ENCODE measurements around the gene MAP1LC3B. TPM values are rescaled to one million over a fixed set of nuclear protein-coding genes. Genes with fewer than 3 reads are reported as not detected.

Gene MAP1LC3B
- total RNA-seq, 1 experiment from 2014 or later: 74.7 TPM

DNA sequence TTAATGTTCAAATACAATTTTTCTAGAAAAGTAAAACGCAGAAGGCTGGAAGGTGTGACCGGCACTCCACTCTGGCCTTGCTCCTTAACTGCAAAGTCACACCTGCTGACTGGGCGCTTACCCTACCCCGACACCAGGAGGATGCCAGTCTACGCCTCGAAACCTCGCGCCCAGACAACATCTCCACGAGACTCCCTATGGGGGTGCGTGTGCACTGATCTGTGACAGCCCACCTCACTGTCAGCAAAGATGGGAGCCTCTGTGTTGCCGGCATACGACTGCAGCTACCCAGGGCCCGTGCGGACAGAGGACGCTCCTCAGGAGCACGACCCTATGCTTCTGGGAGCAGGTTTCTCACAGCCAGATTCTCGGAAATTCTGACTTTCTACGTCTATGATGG, 26.1 kb downstream of the MAP1LC3B start:
- no peak for DNase-seq (ENCODE audit: low spot score)
- Histone ChIP-seq H3K27me3 (replicated peaks; ENCODE audit: insufficient read depth, low read depth, low read length, poor library complexity) (no peaks in the 10 kb centered on the region), H3K4me3 (ENCODE audit: low read depth, low read length, poor library complexity, severe bottlenecking) (no peak overlapping the region), H3K4me1 (ENCODE audit: insufficient read depth, low read length, poor library complexity, severe bottlenecking) (no peaks in the 10 kb centered on the region), H3K36me3 (ENCODE audit: insufficient read depth, low read length, poor library complexity, severe bottlenecking) (peaks cover 27% of the 10 kb centered on the region), H3K9me3 (ENCODE audit: low read depth, low read length, poor library complexity, severe bottlenecking) (no peaks in the 10 kb centered on the region), H3K27ac (ENCODE audit: low read depth, low read length, poor library complexity, severe bottlenecking) (no peak overlapping the region)
- CTCF ChIA-PET: no interaction called here
- no TSS peak for BruUV-seq (replicated peaks)
- intact Hi-C loops (cut with micrococcal nuclease; ENCODE audit: unreplicated experiment): loop anchor here (5.0 to 10.0 kb wide), 2 partner anchors 127 to 219 kb away; no protein-coding TSS in a partner anchor
- POLR2A ChIA-PET (ENCODE audit: low non-redundant PET): no interaction called here
- TF ChIP-seq EZH2 (IDR thresholded peaks at IDR 0.05; ENCODE audit: borderline replicate concordance, low read depth, low read length, poor library complexity, severe bottlenecking) (no peak), CTCF (conservative IDR thresholded peaks at IDR 0.05; ENCODE audit: low read depth, low read length) (no peak)

GRCh38 chr16:87418644-87419043, 26.5 kb downstream of the MAP1LC3B start:
- H3K27me3 ChIP-seq (replicated peaks; ENCODE audit: insufficient read depth, low read depth, low read length, poor library complexity): no peaks in the 10 kb centered on the region
- H3K27ac ChIP-seq (ENCODE audit: low read depth, low read length, poor library complexity, severe bottlenecking): no peak overlapping the region
- DNase-seq (ENCODE audit: low spot score): no peak
- no TSS peak for BruUV-seq (replicated peaks)
- CTCF ChIA-PET: no interaction called here
- intact Hi-C loops (cut with micrococcal nuclease; ENCODE audit: unreplicated experiment): loop anchor here (5.0 to 10.0 kb wide), 2 partner anchors 126 to 219 kb away; no protein-coding TSS in a partner anchor
- TF ChIP-seq CTCF (conservative IDR thresholded peaks at IDR 0.05; ENCODE audit: low read depth, low read length): no peak
- TF ChIP-seq EZH2 (IDR thresholded peaks at IDR 0.05; ENCODE audit: borderline replicate concordance, low read depth, low read length, poor library complexity, severe bottlenecking): no peak
- no peak overlapping the region for H3K4me3 ChIP-seq (ENCODE audit: low read depth, low read length, poor library complexity, severe bottlenecking)
- H3K4me1 ChIP-seq (ENCODE audit: insufficient read depth, low read length, poor library complexity, severe bottlenecking): no peaks in the 10 kb centered on the region
- no peaks in the 10 kb centered on the region for H3K9me3 ChIP-seq (ENCODE audit: low read depth, low read length, poor library complexity, severe bottlenecking)
- POLR2A ChIA-PET (ENCODE audit: low non-redundant PET): no interaction called here
- peaks cover 31% of the 10 kb centered on the region for H3K36me3 ChIP-seq (ENCODE audit: insufficient read depth, low read length, poor library complexity, severe bottlenecking)

DNA sequence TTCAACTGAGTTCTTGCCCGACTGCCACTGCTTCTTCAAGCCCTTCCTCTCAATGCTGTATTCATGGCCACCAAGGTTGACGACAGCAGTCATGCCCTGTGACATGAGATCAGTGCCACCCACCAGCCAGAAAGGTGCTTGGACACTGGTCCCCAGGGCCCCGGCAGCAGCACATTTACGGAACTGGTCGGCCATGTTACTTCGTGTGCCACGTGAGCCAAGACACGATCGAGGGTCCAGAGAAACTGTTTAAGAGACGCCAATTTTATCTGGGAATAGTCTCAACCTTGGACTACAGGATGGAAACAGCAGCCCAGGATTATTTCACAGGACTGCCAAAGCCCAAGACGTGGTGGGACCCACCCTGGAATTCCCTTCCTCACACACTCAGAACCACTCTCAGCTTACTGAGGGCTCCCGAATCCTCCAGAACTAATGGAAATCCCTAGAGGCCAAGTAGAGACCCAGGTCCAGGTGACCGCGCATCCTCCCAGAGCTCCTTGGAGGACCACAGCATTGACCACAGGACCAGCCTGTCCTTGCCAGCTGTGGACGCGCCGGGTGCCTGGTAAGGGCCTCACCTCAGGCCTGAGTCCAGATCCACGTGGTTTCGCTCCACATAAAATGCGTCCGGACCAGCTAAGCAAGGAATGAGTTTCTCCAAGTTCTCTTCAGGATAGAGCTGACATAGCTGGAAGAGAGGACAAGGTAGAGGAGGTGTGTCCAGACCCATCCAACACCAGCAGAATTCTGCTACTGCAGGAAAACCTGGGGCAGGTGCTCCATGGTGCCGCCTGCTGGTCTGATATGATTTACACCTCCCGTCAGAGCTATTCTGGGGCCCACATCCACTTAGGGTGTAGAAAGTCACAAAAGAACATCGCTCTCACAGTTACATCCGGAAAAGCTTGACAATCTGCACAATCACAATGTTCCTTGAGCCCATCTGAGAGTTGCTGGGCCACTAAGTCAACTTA, 28.2 kb downstream of the MAP1LC3B start:
- Histone ChIP-seq H3K4me3 (ENCODE audit: low read depth, low read length, poor library complexity, severe bottlenecking) (no peak overlapping the region), H3K9me3 (ENCODE audit: low read depth, low read length, poor library complexity, severe bottlenecking) (no peaks in the 10 kb centered on the region), H3K4me1 (ENCODE audit: insufficient read depth, low read length, poor library complexity, severe bottlenecking) (no peaks in the 10 kb centered on the region), H3K27ac (ENCODE audit: low read depth, low read length, poor library complexity, severe bottlenecking) (no peak overlapping the region), H3K36me3 (ENCODE audit: insufficient read depth, low read length, poor library complexity, severe bottlenecking) (peaks cover 23% of the 10 kb centered on the region), H3K27me3 (replicated peaks; ENCODE audit: insufficient read depth, low read depth, low read length, poor library complexity) (no peaks in the 10 kb centered on the region)
- no peak for DNase-seq (ENCODE audit: low spot score)
- intact Hi-C loops (cut with micrococcal nuclease; ENCODE audit: unreplicated experiment): no loop called here
- no peak for TF ChIP-seq EZH2 (IDR thresholded peaks at IDR 0.05; ENCODE audit: borderline replicate concordance, low read depth, low read length, poor library complexity, severe bottlenecking)
- 0 out of 2 replicates have a peak, but pooled peaks have one; percentile 26 for TF ChIP-seq CTCF (conservative IDR thresholded peaks at IDR 0.05; ENCODE audit: low read depth, low read length)
- ChIA-PET CTCF (no interaction called here), POLR2A (ENCODE audit: low non-redundant PET) (interaction anchor here (0.7 kb wide), 1 partner anchor 24 kb away, joined by 3 read pairs; no protein-coding TSS in a partner anchor)
- BruUV-seq (replicated peaks): no TSS peak

Data from A673 (cell line).